SK-MEL-5 (cell line): Measurements from ENCODE around the gene TSPAN9. TPM values are rescaled to one million over a fixed set of nuclear protein-coding genes. Genes with fewer than 3 reads are reported as not detected.
A peak's percentile ranks its signal among the peaks of the same experiment; 100 is the strongest.

Experiments used
- DNase-seq: peaks from one replicate; pipeline ENCODE4 v3.0.0-alpha.2; 2016; ENCODE audit warnings: low read depth, low spot score
- in situ Hi-C: cut with HindIII; loops from 2 replicates; pipeline ENCODE4 v1.10.0; 2016; ENCODE audit warnings: low sequenced_read_pairs, high pct_unique_total_duplicates, low pct_unique_long_range_greater_than_20kb
- total RNA-seq: library from RNA; depleted of rRNA; stranded (reverse); fragments of >200 nt; shearing (Covaris generic); gene quantifications from 2 replicates; pipeline ENCODE4 v1.2.3, GENCODE V29; 2014

Gene TSPAN9
- total RNA-seq, 1 experiment from 2014 or later = 14.2 TPM

- in situ Hi-C loops = no loop called here
- no peak for DNase-seq
Observed at GRCh38 chr12:3158851-3159465, 81.8 kb downstream of the TSPAN9 start.

GRCh38 chr12:3160081-3160480, 82.9 kb downstream of the TSPAN9 start:
- in situ Hi-C loops = no loop called here
- no peak for DNase-seq

GRCh38 chr12:3161861-3162260, 84.7 kb downstream of the TSPAN9 start:
- DNase-seq = peak; percentile 15
- in situ Hi-C loops = no loop called here

GRCh38 chr12:3164454-3165077, 87.4 kb downstream of the TSPAN9 start:
- in situ Hi-C loops = no loop called here
- DNase-seq = no peak

GRCh38 chr12:3165078-3165980, 88.2 kb downstream of the TSPAN9 start:
- in situ Hi-C loops = no loop called here
- no peak for DNase-seq

GRCh38 chr12:3167636-3168035, 90.5 kb downstream of the TSPAN9 start:
- in situ Hi-C loops = no loop called here
- DNase-seq = no peak

- no peak for DNase-seq
- in situ Hi-C loops = no loop called here
Observed at GRCh38 chr12:3168223-3169221, 91.3 kb downstream of the TSPAN9 start.

- in situ Hi-C loops = no loop called here
Observed at GRCh38 chr12:3170423-3171194, 93.4 kb downstream of the TSPAN9 start.

GRCh38 chr12:3171195-3171591, 94.0 kb downstream of the TSPAN9 start:
- no peak for DNase-seq
- in situ Hi-C loops = no loop called here

More at GRCh38 chr12:3170423-3171194, 93.4 kb downstream of the TSPAN9 start:
- DNase-seq = no peak

- in situ Hi-C loops = no loop called here
- no peak for DNase-seq
Observed at GRCh38 chr12:3172124-3173007, 95.2 kb downstream of the TSPAN9 start.

- in situ Hi-C loops = no loop called here
- no peak for DNase-seq
Observed at GRCh38 chr12:3173008-3173553, 95.9 kb downstream of the TSPAN9 start.

- in situ Hi-C loops = no loop called here
- no peak for DNase-seq
Observed at GRCh38 chr12:3173912-3174311, 96.7 kb downstream of the TSPAN9 start.

- in situ Hi-C loops = no loop called here
- DNase-seq = no peak
Observed at GRCh38 chr12:3175238-3175637, 98.1 kb downstream of the TSPAN9 start.

- in situ Hi-C loops = no loop called here
- no peak for DNase-seq
Observed at GRCh38 chr12:3176754-3177153, 99.6 kb downstream of the TSPAN9 start.

- in situ Hi-C loops = no loop called here
Observed at GRCh38 chr12:3177778-3178425, 100.7 kb downstream of the TSPAN9 start.

More at GRCh38 chr12:3177778-3178425, 100.7 kb downstream of the TSPAN9 start:
- no peak for DNase-seq
